ENCODE measurements around the gene AMN.

Gene AMN

DNA sequence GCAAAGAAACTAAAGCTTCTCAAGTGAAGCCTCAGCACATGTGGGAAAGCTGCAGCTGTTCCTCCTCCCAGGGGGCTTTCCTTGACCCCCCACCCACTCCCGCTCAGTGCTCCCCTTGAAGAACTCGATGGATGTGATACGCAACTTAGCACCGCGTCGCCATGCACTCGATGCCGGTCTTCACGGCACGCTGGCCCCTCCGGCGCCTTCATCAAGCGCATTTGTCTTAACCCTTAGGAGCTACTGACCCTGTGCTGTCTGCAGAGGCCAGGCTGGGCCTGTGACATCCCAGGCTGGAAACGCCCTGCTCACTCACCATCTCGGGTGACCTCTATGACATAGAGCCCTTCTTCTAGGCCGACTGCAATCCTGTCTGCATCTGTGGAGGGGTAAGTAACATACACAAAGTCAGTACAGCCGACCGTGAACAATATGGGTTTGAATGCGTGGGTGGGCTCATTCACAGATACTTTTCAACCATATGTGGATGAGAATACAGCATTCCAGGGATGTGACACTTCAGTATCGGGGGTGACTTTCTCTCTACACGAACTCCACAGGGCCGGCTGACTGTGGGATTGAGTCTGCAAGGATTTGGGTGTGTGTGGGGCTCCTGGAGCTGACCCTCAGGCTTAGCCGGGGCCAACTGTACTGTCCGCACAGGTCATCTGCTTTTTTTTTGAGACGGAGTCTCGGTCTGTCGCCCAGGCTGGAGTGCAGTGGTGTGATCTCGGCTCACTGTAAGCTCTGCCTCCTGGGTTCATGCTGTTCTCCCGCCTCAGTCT lies 23.1 kb downstream of the AMN start:
- no peak for DNase-seq

DNA sequence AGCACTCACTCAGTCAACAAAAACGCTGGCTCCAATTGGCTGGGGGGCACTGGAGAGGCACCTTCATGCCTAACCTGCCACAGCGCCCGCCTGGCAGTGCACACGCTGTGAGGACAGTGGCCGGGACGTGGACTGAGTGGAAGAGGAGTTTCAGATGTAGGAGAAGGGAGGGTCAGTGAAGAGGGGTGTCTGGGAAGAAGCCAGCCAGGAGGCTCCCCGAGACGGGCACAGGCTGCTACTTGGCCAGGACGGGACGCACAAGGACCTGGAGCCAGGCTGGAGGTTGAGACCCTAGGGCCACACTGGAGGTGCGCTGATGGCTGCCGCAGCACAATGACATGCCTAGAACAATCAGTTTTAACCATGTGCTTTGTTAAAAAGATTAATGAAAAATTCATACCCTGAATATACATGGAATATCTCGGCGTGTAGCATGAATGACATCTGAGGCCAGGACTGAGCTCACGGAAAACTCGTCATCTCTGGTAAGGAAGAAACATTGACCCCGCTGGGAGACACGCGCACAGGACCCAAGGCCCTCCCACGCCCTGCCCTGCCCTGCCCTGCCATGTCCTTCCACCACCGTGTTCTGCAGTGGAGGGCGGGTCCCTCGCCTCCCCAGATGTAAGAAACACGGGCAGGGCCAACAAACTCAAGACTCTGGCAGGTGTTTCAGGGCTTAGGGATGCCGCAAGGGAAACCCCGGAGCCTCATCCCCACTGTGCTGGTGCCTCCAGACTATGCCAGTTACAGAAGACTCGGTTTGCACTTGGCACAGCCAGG lies 25.0 kb downstream of the AMN start:
- no peak for DNase-seq

DNA sequence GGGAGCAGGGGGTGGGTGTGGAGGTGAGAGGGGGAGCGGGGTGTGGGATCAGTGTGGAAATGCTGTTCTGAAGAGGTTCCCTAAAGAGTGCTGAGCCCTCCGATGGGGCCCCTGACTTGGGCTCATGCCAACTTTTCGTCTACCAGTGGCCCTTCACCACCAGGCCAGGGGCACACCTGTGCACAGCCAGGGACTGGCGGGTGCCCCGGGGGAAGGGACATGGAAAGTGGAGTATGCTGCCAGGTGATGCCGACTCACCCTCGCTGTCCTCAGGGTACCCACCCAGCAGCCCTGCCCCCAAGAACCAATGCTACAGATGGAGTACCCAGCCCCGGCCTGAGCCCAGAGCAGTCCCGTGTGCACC lies 26.2 kb downstream of the AMN start:
- DNase-seq, result no peak

DNA sequence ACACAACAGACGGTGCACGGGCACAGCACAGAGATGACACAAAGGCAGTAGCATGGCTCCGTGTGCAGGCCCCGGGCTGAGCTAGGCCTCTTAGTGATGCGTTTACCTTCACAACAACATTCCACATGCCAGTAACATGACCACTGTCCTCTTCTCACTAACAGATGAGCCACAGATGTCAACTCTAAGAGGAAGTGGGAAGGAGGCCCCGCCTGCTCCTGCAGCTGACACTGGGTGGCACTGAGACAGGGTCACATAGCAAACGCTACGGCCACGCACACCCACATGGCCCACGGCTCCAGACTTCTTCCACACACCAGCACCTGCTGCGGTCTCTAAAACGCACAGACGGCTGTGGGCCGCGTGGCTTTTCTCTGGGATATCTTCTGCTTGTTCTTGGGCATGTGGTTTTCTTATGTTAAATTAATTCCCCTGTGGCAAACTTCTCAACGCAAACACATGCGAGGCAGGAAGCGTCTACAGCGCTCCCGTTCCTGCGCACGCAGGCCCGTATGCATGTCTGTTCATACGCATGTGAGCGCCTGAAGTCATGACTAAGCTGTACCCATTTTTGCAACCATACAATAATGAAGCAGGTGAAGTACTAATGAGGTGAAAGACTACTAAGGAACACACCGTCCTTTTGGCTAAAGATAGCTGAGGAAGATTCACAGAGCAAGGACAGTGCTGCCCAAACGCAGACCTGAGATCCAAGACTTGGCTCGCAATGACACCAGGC lies 26.8 kb downstream of the AMN start:
- peak; percentile 15 to 54 for DNase-seq

DNA sequence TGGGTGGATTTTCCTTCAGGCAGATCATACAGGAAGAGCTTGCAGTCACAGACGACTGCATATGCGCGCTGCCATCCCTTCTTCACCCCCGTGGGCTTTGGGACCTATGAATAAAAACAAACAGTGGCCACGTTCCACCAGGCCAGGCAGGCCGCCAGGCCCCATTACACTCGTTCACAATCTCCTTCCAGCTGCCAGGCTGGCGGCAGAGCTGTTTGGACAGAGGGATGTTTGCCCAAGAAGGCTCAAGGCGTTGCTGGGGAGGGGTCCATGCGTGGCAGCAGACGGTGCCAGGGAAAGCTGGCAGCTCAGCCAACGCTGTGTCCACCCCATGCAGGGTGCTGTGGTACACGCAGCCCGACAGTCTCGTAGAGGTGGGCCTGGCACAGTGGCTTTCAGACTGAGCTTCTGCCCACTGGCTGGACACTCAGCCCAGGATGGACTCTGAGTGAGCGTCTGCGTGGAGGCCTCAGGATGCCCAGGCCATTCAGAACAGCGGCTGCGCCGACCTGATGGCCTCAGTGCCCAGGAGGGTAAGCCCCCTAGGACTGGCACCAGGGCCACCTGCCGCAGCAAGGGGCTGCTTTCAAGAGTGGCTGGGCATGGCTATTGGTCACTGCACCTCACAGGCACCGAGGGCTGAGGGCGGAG lies 27.5 kb downstream of the AMN start:
- DNase-seq, result no peak

DNA sequence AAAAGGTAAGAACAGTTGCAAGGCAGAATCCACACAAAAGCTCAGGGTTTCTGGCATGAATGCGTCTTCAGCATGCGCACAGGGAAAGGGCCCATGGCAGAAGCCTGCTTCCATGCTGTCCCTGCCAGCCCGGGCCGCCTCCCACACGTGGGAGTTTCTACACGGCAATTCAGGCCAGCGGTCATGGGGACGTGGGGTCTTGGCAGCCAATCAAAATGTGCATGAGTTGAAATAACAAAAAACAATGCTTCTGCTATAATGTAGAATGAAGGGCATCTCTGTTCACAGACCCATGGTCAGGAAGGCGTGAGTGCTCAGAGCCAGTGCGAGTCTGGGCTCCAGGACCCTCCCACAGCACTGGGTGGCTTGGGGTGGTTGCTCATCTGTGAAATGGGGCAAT lies 28.6 kb downstream of the AMN start:
- DNase-seq, result no peak

DNA sequence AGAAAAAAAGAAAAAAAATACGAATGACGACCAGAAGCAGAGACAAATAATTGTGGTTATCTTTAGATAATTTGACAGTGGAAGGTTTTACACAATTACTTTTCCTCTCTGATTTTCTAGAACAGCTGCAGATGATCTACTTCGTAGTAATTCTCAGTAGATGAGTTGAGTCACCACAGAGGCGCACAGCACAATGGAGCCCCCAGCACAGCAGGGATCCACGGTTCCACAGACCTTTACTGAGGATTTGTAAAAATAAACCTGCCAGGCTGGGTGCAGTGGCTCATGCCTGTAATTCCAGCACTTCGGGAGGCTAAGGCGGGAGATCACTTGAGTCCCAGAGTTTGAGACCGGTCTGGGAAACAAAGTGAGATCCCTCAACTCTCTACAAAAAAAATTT lies 29.3 kb downstream of the AMN start:
- DNase-seq, result no peak

DNA sequence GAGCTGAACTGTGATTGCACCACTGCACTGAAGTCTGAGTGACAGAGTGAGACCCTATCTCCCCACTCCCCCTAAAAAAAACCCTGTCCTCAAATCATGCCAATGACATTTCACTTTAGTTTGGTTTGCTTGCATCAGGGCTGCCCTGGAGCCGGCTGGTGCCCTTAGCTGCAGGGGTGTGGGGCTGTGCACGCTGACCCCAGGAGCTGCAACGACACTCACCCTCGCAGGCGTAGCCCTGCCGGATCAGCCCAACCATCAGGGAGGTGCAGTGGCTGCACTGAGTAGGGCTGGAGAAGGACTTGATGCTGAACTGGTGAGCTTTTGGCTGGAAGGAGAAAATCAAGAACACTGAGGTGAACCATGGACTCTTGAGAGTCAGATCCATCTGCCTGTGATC lies 29.8 kb downstream of the AMN start:
- no peak for DNase-seq

DNA sequence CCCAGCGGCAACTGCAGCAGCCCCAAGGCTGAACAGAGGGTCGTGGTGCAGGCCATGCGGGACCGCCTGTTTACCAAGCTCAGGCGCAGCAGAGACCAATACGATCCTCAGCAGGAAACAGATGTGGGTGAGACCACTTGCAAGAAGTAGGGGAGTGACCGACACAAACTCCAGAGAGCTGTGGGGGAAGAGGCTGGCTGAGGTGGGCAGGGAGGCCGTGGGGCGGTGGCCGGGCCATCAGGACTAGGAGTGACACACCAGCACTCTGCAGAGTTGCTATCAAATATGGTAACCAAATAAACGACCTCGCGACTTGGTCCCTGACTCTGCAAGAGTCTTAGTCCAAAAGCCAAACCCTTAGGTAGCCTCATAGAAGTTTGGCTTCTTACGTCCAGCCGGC lies 30.6 kb downstream of the AMN start:
- no peak for DNase-seq

DNA sequence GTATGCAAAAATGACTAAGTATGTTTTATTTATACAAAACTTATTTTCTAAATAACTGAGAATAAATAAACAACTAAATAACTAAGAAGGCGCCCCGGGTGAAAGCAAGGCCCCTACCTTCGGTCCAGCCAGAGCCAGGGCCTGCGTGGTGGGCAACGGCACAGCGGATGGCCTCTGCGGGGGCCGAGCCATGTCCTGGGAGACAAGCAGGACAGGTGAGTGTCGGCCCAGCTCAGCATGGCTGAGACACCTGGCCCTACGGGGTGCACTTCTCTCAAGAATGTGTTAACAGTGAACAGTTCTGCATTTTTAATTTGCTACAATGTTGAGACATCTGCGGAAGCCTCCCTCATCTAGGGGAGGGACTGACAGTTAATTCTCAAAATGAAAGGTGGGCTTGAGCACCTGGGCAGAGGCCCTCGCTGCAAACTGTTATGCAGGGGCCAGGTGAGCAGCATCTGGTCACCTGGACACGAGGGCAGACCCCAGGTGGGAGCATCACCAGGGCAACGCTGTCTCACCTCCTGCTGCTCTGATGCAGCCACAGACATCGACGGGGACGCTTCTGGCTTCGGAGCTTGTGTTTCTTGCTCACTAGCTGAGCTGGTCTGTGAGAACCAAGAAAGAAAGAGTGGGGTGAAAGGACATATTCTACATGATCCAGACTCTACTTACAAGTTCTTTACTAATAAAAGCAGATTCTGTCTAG lies 31.8 kb downstream of the AMN start:
- no peak for DNase-seq

DNA sequence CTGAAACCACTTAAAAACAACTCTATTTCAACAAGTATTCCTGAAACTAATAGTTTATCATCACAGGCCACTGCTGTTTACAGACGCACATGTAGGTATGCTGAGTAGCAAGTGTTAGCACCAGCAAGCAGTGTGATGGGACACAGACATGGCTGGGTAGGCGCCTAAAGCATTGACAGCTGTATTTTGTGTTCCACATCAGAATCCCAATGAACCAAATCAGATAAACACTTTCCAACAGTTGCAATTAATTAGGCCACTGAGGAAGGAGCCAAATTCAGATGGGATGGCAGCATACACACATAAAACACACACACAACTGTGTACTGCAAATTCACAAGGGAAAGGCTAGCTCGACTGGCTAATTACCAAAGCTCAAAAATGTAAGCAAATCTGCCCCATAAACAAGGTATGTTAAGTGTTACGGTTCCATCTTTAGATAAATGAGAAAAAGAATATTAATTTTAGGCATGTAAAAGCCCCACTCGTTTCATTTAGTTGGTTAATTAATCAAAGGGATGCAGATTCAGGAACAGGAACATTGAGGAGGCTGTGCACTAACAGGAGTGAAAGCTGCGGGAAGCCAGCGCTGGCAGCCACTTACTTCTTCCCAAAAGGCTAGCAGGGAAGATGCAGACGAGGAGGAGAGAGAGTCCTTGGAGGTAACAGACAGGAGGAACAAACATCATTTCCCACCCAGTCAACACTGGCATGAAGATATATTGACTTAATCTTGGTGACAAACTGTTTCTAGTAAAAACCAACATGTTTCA lies 33.4 kb downstream of the AMN start:
- no peak for DNase-seq

DNA sequence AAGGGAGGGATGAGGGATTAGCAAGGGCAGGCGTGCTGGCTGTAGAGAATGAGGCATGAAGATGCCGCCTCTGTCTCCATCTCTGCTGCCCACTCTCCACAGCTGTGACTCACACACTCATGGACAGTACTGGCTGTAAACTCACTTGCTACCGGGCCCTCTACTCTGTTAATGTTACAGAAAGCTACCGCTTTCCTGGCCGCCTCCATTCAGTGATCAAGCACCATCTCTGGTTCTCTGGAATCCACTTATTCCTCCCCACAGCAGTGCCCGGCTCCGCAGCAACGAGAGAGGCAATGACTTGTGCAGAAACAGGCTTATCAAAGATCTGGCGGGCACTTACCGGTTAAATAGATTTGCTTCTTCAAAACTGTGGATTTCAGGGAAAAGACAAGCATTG lies 34.8 kb downstream of the AMN start:
- DNase-seq, result no peak

DNA sequence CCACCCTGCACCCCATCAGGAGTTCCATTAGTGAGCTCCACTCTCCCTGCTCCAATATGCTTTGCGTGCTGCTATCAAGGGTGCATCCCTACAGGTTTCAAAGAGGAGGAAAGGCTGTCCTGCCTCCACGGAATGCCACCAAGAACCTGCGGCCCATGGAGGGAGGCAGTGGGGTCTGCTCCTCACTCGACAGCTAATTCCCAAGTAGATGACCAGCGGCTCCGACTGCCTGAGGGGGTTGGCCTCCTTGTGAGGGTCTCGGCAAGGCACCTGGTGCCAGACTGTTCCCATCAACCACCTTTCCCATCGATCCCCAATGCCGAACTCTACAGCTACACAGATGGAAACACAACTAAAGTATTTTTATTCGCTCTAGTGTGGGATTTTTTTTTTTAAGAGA lies 36.0 kb downstream of the AMN start:
- no peak for DNase-seq

DNA sequence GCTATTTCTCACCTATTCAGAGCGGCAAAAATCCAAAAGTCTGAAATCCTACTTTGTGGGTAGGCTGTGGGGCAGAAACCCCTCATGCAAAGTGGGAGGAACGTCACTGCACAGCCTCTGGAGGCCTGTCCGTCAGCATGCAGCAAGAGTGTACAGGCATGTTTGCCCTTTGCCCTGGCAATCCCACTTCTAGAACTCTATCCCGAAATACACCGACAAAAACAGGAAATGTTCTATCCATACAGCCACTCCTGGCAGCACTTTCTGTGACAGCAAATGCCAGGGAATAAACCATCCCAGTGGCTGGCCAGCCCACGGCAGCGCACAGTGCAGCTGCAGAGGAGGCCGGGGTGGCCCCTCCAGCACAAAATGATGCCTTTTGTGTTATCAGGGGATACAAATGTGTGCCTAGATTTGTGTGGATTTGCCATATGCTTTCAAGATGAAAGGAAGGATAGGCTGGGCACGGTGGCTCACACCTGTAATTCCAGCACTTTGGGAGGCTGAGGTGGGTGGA lies 39.7 kb downstream of the AMN start:
- no peak for DNase-seq

DNA sequence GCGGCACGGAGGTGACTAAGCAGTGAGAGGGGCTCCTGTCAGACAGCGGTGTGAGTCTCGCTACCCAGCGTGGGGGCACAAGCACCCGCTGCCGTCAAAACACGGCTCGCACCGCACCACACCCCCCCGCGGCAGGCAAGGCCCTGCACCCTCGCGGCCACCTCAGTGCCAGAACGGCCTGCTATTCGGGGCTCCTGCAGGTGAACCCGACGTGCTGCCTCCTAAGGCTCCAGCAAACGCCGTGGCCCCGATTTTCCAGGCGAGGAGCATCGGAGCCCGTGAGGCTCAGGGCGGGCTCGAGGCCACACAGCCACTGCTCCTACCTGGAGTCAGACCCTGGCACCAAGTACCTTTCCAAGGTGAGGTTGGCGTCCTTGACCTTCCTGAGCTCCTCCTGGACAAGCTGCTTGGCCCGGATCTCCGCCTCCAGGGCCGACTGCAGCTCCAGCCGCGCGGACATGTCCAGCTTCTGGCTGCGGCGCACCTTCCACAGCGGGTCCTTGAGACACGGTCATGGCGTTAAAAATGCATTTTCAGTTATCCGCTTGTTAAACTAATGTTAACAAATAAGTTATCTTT lies 41.8 kb downstream of the AMN start:
- no peak for DNase-seq

DNA sequence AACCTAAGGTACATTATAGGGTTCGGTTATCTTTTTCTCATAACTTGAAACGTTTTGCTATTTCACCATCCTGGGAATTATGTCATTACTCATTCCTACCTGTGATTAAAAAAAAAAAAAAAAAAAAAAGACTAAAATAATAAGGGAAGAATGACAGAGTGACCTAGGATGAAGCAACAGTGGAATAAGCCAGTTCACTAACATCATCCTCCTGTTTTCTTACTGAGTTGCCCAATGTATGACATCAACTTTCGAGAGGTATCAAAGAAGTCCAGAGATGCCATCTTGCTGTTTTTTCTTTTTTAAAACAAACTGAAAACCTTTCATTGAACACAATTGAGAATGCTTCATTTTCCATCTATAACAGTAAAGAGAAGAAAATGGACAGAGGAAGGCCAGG lies 42.8 kb downstream of the AMN start:
- DNase-seq, result no peak

DNA sequence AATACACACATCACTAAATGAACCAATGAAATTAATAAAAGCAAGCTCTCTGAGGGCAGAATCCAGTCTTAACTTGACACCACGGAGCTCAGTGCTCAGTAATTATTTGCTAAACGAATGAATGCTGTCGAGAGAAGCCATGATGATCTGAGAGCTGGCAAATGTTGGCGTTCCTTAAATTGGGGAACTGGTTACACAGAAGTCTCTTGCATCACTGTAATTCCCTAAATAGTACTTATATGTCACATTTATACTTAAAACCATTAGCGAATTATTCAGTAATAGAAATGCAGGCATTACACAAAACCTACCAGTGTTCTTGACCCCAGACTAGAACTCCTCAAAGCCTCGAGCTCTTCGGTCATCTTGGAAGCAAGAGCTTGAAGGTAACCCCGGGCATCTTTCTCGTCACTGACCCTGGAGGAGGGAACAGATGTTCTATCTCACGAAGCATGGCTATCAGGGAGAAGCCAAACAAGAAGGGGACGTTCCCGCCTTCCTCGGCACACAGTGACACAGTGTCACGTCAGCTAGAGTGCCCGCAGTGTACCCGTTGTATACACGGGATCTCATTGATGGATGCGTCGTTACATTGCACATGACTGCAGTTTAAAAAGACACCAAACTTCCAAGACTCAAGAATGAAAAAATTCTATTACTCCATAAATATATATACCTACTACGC lies 43.6 kb downstream of the AMN start:
- DNase-seq, result no peak

DNA sequence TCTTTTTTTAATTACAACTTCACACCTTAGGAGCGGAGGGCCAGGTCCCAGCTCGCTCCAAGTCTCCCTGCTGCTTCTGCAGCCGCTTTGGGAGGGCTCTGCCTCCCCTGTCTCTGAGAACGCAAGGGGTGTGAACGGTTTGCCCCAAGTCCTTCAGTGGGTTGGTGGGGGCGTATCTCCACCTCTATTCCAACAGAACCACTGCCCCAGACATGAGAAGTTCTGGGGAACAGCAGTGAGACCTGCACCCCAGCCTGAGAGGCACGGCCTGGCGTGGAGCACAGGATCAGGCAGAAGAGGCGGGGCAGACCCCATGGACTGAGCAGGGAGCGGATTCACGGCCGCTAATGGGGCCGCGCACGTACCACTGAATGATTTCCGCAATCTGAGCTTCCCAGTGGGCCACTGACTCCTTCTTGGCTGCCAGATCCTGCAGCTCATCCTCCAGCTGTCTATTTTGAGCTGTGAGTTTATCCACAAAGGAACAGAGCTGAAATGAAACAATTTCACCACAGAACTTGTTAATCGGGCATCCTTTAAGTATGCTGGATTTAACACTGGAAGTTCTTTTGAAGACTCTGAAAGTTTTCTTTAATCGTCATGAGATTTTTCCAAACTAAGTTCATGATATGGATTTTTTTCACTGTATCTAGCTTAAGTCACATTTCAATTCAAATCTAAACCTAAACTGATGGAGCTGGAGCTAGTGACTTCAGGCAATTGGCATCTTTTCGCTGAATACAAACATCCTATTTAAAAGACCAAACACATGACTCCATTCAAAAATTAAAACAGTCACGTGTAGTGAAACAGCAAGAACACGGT lies 44.4 kb downstream of the AMN start:
- no peak for DNase-seq

DNA sequence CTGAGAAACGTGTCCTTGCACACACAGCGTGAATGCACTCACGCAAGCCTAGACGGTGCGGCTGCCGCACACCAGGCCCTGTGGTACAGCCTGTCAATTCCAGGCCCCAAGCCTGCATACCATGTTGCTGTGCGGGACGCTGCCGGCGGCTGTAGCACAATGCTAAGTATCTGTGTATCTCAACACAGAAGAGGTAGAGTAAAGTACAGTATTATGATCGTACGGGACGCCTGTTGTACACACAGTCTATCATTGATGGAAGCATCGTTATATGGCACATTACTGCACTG lies 45.0 kb downstream of the AMN start:
- DNase-seq, result no peak

DNA sequence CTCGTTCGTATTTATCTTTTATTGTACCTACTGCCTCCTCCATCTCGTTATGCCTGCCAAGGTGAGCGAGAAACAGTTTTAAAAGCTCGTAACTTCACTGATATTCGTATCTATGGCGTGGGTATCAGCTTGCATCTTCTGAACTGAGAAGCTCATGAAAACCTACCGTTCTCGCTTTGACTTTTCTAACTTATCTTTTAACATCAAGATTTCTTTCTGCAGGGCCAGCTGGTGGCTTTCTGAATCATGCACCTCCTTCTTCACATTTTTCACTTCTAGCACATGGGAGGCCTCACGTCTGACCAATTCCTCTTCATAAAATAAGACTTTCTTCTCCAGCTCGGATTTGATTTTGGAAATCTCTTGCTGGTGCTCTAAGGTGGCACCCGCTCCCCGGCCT lies 45.8 kb downstream of the AMN start:
- DNase-seq, result no peak

All from CD4-positive, alpha-beta T cell treated with Interleukin-1 beta for 1 hour (primary cell).